PC-9 (cell line): ENCODE data around the gene SIGLEC11. TPM values are rescaled to one million over a fixed set of nuclear protein-coding genes. Genes with fewer than 3 reads are reported as not detected.

ENCODE experiments used
- BruUV-seq: library from RNA; stranded (reverse); fragments of 400-500 nt; replicated peaks from 2 replicates; lab custom pipeline; 2021; lab: Mats Ljungman, UMichigan
- CTCF ChIA-PET: fragments of 300-600 bp; sonication (Branson Sonifier 250); formaldehyde crosslinking; loops from one replicate; lab custom pipeline; 2022; ENCODE audit warnings: antibody characterized with exemption; lab: Charles Lee
- POLR2A ChIA-PET: fragments of 300-600 bp; sonication (Branson Sonifier 250); formaldehyde crosslinking; loops from one replicate; lab custom pipeline; 2022; ENCODE audit warnings: antibody characterized with exemption; ENCODE audit not compliant: unreplicated experiment; lab: Charles Lee
- DNase-seq, 2 experiments: peaks; one replicate each; pipeline versions ENCODE4 v3.0.0 to v3.0.0-alpha.2; 2015 to 2022; ENCODE audit warnings: mixed read lengths in 1 of 2
- H2AFZ ChIP-seq: fragments of 200-600 bp; sonication (generic); 2 replicates; pipeline ENCODE4 v1.8.1; 2017; ENCODE audit warnings: antibody characterized with exemption
- H3F3A ChIP-seq: fragments of 200-600 bp; sonication (generic); 2 replicates; pipeline ENCODE4 v1.8.1; 2017; ENCODE audit warnings: antibody characterized with exemption, mild to moderate bottlenecking, low read depth; ENCODE audit not compliant: insufficient read depth
- H3K27ac ChIP-seq: fragments of 200-600 bp; sonication (generic); 2 replicates; pipeline ENCODE4 v1.6.1; 2016; ENCODE audit warnings: mixed run types
- H3K27me3 ChIP-seq: fragments of 200-600 bp; sonication (generic); 2 replicates; pipeline ENCODE4 v1.6.1; 2016; ENCODE audit warnings: low read depth, mixed run types; ENCODE audit not compliant: insufficient read depth
- H3K36me3 ChIP-seq: fragments of 200-600 bp; sonication (generic); 2 replicates; pipeline ENCODE4 v1.6.1; 2016; ENCODE audit warnings: low read depth, mixed run types
- H3K4me1 ChIP-seq: fragments of 200-600 bp; sonication (generic); replicated peaks from 2 replicates; pipeline ENCODE4 v1.6.1; 2016; ENCODE audit warnings: mixed run types; ENCODE audit not compliant: insufficient read depth
- H3K4me2 ChIP-seq: fragments of 200-600 bp; sonication (generic); 2 replicates; pipeline ENCODE4 v1.6.1; 2017; ENCODE audit warnings: mixed run types
- H3K4me3 ChIP-seq: fragments of 200-600 bp; sonication (generic); 2 replicates; pipeline ENCODE4 v1.6.1; 2016; ENCODE audit warnings: mixed run types
- H3K79me2 ChIP-seq: fragments of 200-600 bp; sonication (generic); 2 replicates; pipeline ENCODE4 v1.6.1; 2017; ENCODE audit warnings: low read depth, mixed run types
- H3K9me2 ChIP-seq: fragments of 200-600 bp; sonication (generic); 2 replicates; pipeline ENCODE4 v1.8.1; 2017; ENCODE audit warnings: mild to moderate bottlenecking; ENCODE audit not compliant: insufficient read depth
- H3K9me3 ChIP-seq: fragments of 200-600 bp; sonication (generic); 2 replicates; pipeline ENCODE4 v1.8.1; 2016; ENCODE audit warnings: low read depth; ENCODE audit not compliant: insufficient read depth
- H4K20me1 ChIP-seq: fragments of 200-600 bp; sonication (generic); 2 replicates; pipeline ENCODE4 v1.8.1; 2017; ENCODE audit not compliant: insufficient read depth
- CTCF ChIP-seq: fragments of 200-600 bp; sonication (generic); conservative IDR thresholded peaks from 2 replicates; pipeline ENCODE4 v1.6.1; 2017; ENCODE audit warnings: mixed run types, antibody characterized with exemption, mild to moderate bottlenecking, moderate library complexity
- EZH2 ChIP-seq: fragments of 200-600 bp; sonication (generic); IDR thresholded peaks from 2 replicates; pipeline ENCODE4 v1.8.0; 2017; ENCODE audit warnings: antibody characterized with exemption, low read depth
- intact Hi-C: fragments of 100-400 bp; cut with micrococcal nuclease; formaldehyde crosslinking; loops from one replicate; pipeline ENCODE4 v1.10.0; 2022; ENCODE audit not compliant: unreplicated experiment
- total RNA-seq: library from RNA; stranded (reverse); gene quantifications from 2 replicates; pipeline ENCODE4 v1.2.3, GENCODE V29; 2021

The SIGLEC11 gene
- total RNA-seq, 1 experiment from 2014 or later = not detected

GRCh38 chr19:49916839-49917733 is 43.9 kb downstream of the SIGLEC11 start:
- TF ChIP-seq CTCF (peak; percentile 34; the same call in 1 of the 2 replicates), EZH2 (no peak)
- no TSS peak for BruUV-seq
- intact Hi-C loops = no loop called here
- Histone ChIP-seq H3K79me2 (peaks cover 50% of the 10 kb centered on the region), H3K9me2 (no peaks in the 10 kb centered on the region), H3K4me1 (no peaks in the 10 kb centered on the region), H4K20me1 (peaks cover 77% of the 10 kb centered on the region), H3K36me3 (peaks cover 49% of the 10 kb centered on the region), H3K27me3 (no peaks in the 10 kb centered on the region), H2AFZ (no peak overlapping the region), H3K27ac (no peak overlapping the region), H3K4me3 (no peak overlapping the region), H3F3A (peaks cover 29% of the 10 kb centered on the region), H3K4me2 (no peak overlapping the region), H3K9me3 (no peaks in the 10 kb centered on the region)
- CTCF ChIA-PET = no interaction called here
- DNase-seq = no peak
- POLR2A ChIA-PET = no interaction called here

- Histone ChIP-seq H3K9me2 (no peaks in the 10 kb centered on the region), H3K4me3 (no peak overlapping the region), H4K20me1 (peaks cover 64% of the 10 kb centered on the region), H3K27me3 (no peaks in the 10 kb centered on the region), H3K27ac (no peak overlapping the region), H2AFZ (no peak overlapping the region), H3K79me2 (peaks cover 41% of the 10 kb centered on the region), H3F3A (peaks cover 33% of the 10 kb centered on the region), H3K4me2 (no peak overlapping the region), H3K36me3 (peaks cover 49% of the 10 kb centered on the region), H3K9me3 (no peaks in the 10 kb centered on the region), H3K4me1 (no peaks in the 10 kb centered on the region)
- peak; percentile 34; the same call in 1 of the 2 replicates for TF ChIP-seq CTCF
- no peak for TF ChIP-seq EZH2
- no TSS peak for BruUV-seq
- DNase-seq = no peak
- intact Hi-C loops = no loop called here
- ChIA-PET POLR2A (interaction anchor here (0.6 kb wide), 1 partner anchor 323 kb away, joined by 6 read pairs; no protein-coding TSS in a partner anchor), CTCF (no interaction called here)
Measured at GRCh38 chr19:49915271-49915670, 45.7 kb downstream of the SIGLEC11 start.

GRCh38 chr19:49913720-49914119 is 47.3 kb downstream of the SIGLEC11 start:
- POLR2A ChIA-PET = no interaction called here
- Histone ChIP-seq H3K4me2 (no peak overlapping the region), H3K9me2 (no peaks in the 10 kb centered on the region), H4K20me1 (peaks cover 54% of the 10 kb centered on the region), H3K9me3 (no peaks in the 10 kb centered on the region), H3K36me3 (peaks cover 48% of the 10 kb centered on the region), H3F3A (peaks cover 20% of the 10 kb centered on the region; the same call in 1 of the 2 replicates), H3K4me1 (no peaks in the 10 kb centered on the region), H3K79me2 (peaks cover 28% of the 10 kb centered on the region), H3K4me3 (no peak overlapping the region), H2AFZ (no peak overlapping the region), H3K27me3 (no peaks in the 10 kb centered on the region), H3K27ac (no peak overlapping the region)
- no peak for DNase-seq
- TF ChIP-seq CTCF (no peak), EZH2 (no peak)
- CTCF ChIA-PET = no interaction called here
- no TSS peak for BruUV-seq
- intact Hi-C loops = no loop called here
